ENCODE results near the gene NCAPH2.
A peak's percentile ranks its signal among the peaks of the same experiment; 100 is the strongest.

The NCAPH2 gene

GRCh38 chr22:50507991-50508884, at the start of gene NCAPH2:
Gene NCAPH2 (plus strand): TSS chr22:50508224. CDS start chr22:50508338, 114 bp downstream.
- peak; percentile 97 for DNase-seq (ENCODE audit: low spot score)

DNA sequence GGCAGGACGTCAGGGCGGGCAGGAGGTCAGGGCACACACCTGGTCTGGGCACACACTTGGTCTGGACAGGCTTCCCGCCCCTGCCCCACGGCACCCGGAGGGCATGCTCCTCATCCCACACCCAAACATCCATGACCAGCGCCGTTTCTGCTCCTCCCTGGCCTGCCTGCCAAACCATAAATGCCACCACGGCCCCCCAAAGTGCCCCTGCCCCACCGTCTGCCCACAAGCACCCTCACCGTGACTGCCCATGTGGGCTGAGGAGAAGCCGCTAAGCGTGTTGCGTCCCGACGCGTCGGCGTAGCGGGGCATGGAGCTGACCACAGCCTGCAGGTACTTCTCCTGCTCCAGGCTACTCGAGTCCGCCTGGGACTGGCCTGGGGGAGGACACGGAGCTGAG, 49.0 kb upstream of the NCAPH2 start:
- no peak for DNase-seq (ENCODE audit: low spot score)

DNA sequence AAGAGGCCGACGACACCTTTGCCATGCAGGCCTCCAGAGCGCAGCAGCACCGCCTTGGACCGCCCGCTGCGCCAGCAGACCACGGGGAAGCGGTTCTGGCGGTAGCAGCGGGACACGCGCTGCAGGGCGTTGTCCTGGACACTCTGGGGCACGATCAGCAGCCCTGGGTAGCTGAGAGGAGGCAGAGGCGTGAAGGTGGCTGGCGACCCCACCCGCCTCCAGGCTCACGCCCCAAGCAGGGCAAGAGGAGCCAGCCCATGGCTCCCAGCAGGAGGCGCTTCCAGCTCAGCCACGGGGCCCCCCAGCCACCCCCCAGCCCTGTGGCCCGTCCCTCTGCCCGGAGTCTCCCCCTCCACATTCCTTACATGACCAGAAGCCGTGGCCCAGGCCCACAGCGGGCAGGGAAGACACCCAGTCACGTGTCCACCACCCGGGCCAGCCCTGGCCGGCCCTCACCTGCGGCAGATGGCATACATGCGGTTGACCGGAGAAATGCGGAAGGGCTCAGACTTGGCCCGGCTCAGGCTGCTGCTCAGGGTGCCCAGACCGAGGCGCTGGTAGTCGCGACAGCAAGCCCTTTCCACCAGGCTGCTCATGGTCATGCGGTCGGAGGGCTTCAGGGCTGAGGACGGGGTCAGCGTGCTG, 48.4 kb upstream of the NCAPH2 start:
- no peak for DNase-seq (ENCODE audit: low spot score)

- no peak for DNase-seq (ENCODE audit: low spot score)
Measured at GRCh38 chr22:50460938-50461337, 47.1 kb upstream of the NCAPH2 start.

GRCh38 chr22:50461536-50461935, 46.5 kb upstream of the NCAPH2 start:
- no peak for DNase-seq (ENCODE audit: low spot score)

DNA sequence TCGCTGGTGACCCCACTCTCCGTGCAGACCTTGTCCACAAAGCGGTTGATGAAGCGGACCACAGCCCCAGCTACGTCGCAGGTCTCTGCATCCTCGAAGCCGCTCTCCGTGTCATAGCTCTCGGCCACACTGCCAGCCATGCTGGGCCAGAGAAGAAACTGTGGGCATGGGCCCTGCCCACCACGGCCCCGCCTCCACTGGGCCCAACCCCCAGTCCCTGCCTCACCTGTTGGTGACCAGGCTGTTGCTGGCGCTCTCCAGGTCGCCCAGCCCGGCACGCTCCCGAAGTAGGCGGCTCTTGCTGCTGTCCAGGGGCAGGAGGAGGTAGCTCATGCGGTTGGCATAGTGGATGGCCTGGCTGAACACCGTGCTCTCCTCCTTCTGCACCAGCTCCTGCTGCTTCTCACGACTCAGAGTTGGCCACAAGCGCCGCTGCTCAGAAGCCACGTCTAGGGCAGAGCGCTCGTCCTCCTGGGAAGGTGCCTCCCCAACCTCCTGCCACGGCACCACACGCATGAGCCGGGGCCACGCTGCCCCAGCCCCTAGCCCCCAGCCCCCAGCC, 46.0 kb upstream of the NCAPH2 start:
- no peak for DNase-seq (ENCODE audit: low spot score)

- DNase-seq (ENCODE audit: low spot score): no peak
Measured at GRCh38 chr22:50463188-50463900, 44.7 kb upstream of the NCAPH2 start.

DNA sequence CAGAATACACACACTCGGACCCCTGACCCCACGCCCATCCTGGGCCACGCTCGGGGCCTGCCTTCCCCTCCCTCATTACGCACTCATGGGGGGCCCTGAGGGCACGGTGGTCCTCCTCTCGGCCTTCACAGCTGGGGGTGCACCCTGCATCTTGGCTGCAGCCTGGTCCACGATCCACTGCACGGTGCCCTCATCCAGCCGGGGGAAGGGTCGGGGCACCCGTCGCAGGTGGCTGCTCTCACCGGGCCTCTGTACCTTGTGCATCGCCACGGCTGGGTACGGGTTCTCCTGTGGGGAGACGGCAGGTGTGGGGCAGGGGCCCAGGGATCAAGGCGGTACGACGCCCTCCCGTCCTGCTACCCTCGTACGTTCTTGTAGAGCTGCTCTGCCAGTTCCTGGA, 43.6 kb upstream of the NCAPH2 start:
- DNase-seq (ENCODE audit: low spot score): no peak

DNA sequence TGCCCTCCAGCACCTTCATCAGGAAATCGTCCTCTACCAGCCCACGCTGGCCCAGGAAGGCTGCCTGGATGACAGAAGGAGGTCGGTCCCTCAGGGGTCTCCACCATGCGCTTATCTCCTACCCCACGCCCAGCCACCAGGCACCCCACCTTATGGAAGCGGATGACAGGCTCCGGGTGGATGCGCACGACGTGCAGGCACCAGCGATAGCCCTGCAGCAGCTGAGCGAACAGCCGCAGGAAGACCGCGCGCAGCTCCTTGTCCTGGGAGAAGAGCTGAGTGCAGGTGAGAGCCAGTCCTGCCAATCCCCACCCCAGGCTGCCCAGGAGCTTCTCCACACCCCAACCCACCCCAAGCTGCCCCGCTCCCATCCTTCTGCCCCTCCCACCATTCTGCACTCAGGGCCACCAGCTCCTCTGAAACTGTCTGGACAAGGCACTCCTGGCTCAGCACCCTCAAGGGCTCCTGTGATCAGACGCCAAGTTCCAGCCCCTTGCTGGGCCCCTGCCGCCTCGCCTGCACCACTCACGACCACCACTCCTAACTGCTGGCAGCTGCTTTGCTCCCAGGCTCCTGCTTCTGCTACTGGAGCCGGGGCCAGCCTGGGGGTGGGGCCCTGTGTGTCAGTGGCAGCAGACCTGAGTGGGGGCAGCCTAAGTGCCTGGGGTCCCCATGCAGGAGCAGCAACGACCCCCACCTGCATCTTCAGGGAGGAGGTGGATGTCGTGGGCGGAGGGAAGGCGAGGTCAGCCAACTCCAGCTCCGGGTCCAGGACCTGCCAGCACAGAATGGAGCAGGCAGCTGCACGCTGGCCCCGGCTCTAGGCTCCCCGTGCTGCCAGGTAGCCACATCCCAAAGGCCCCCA, 42.7 kb upstream of the NCAPH2 start:
- no peak for DNase-seq (ENCODE audit: low spot score)

GRCh38 chr22:50467341-50467740, 40.7 kb upstream of the NCAPH2 start:
- no peak for DNase-seq (ENCODE audit: low spot score)

DNA sequence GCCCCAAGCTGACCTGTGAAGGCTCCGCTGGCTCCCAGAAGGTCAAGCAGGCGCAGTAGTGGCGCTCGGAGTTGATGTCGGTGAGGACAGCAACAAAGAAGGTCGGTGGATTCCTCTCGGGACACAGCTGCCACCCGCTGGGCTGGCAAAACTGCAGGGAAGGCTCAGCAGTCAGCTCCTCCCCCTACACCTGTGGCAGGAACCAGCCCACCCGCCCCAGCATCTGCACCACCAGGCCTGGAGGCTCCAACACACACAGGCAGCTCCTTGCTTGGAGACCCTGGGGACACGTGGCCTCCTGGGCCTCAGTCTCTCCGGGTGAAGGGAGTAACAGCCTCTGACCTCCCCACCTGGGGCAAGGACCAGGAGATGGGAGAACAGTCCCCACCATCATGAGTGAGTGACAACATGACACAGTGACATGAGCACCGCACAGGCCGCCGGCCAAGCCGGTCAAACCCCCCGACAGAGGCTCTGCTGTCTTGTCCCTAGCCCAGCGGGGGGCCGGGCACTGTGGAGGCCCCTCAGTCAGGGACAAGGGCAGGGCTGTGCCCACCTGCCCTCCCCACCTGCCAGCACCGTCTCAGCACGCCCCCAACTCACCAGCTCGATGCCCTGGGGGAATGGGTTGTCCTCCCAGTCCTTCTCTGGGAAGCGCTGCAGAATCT, 40.1 kb upstream of the NCAPH2 start:
- DNase-seq (ENCODE audit: low spot score): no peak

DNA sequence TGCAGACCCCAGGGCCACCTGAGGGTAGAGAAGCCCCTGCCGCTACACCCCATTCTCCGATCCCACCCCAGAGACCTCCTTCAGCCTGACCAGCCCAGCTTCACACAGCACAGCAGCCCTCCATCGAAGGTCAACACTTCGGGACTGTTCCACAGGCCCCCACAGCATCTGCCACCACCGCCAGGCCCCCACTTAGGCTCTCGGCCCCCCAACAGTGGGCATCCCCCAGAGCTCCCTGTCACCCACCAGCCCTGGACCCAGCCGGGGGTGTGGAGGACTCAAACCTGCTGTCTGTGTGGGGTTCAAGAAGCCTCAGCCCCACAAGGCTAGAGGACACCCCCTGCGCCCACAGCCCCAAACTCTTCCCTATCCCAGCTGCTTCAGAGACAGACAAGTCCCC, 39.4 kb upstream of the NCAPH2 start:
- DNase-seq (ENCODE audit: low spot score): no peak

DNA sequence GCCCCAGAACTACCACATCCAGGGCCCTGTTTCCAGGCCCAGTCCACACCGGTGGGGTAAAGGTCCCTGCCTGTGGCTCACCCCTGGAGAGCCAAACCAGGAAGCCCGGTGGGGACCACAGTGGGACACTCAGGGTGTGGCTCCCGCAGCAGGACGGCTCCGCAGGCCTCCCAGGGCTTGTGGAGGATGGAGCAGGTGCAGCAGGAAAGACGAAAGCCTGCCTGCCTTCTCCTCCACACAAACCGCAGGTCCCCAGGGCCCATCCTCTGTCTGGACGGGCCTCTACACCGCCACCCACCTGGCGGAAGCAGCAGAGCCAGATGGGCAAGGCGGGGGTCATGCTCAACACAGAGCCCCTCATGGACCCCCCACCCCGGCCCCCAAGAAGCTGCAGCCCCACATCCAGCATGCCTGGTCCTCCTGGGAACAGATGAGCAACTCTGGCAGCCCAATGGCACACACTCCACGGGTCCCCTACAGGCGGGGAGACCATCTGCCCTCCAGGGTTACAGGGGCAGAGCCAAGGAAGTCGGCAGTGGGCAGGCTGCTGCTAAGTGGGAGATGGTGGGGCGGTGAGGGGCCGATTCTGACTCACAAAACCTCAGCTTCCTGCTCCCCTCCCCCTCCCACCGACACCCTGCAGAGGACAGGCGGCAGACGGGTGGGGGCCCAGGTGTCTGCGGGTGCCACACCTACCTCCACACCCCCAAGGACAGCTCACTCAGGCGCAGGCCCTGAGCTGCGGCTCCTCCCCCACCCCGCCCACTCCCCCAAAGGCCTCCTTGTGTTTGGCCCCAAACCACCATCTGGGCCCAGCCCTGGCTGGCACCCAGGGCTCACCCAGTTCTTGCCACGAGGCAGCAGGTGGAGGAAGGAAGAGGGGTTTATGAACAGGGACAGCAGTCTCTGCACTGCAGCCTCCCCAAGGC, 38.4 kb upstream of the NCAPH2 start:
- DNase-seq (ENCODE audit: low spot score): peak; percentile 99

DNA sequence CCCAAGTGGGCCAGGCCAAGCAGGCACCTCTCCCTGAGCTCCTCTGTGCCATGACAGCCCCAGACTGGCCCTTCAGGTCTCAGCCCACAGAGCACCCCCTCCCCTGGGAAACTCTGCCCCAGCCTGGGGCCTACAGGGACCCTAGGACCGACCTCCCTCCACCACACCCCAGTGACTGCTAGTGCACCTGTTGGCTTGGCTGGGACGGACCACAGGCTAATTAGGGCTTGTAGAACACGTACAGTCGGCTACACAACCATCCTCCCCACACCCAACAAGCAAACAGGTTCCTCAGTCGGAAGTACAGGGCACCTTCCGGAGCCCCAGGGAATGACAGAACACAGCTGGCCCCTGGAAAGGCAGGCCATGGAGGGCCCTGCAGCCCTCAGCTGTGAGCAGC, 37.5 kb upstream of the NCAPH2 start:
- no peak for DNase-seq (ENCODE audit: low spot score)

- no peak for DNase-seq (ENCODE audit: low spot score)
Measured at GRCh38 chr22:50471197-50471847, 36.7 kb upstream of the NCAPH2 start.

GRCh38 chr22:50471962-50472361, 36.1 kb upstream of the NCAPH2 start:
- DNase-seq (ENCODE audit: low spot score): no peak

GRCh38 chr22:50473088-50473487, 34.9 kb upstream of the NCAPH2 start:
- DNase-seq (ENCODE audit: low spot score): peak; percentile 64

GRCh38 chr22:50473855-50474671, 34.0 kb upstream of the NCAPH2 start:
- DNase-seq (ENCODE audit: low spot score): peak; percentile 33
